ENCODE measurements around the gene ADAM17.

ADAM17 gene

DNA sequence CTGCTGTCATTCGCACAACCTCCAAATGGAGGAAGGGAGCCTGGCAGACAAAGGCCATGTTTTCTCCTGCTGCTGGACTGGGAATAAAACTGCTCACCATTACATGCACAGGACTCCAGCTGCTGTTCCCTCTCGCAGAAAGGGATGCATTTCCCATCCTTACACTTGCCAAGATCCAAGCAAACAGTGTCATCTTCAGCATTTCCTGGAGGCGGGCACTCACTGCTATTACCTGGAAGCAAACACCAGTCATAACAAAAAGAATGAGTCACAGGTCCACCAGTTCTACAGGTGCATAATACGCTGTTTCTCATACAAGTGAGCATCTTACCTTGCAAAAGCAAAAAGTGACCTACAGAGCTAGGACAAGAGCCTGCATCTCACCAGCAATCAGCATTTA is 58.6 kb downstream of the ADAM17 start:
- Histone ChIP-seq H3K4me1 (ENCODE audit: control insufficient read depth in 1 of 2, insufficient read depth in 2 of 2, low read length in 2 of 2) (no peaks in the 10 kb centered on the region), H3K27ac (ENCODE audit: low read depth, low read length) (no peak overlapping the region), H3K36me3 (ENCODE audit: control insufficient read depth in 1 of 2, insufficient read depth in 2 of 2, low read length in 2 of 2) (peaks cover 48 to 74% of the 10 kb centered on the region in 2 donors), H3K27me3 (ENCODE audit: control insufficient read depth in 1 of 2, insufficient read depth in 2 of 2, low read length in 2 of 2) (no peaks in the 10 kb centered on the region), H3K9ac (ENCODE audit: low read depth in 1 of 2, low read length in 2 of 2) (no peak overlapping the region), H3K4me3 (ENCODE audit: low read depth in 1 of 2, low read length in 2 of 2) (no peak overlapping the region), H3K9me3 (ENCODE audit: control insufficient read depth in 1 of 2, low read length in 2 of 2) (no peaks in the 10 kb centered on the region)

DNA sequence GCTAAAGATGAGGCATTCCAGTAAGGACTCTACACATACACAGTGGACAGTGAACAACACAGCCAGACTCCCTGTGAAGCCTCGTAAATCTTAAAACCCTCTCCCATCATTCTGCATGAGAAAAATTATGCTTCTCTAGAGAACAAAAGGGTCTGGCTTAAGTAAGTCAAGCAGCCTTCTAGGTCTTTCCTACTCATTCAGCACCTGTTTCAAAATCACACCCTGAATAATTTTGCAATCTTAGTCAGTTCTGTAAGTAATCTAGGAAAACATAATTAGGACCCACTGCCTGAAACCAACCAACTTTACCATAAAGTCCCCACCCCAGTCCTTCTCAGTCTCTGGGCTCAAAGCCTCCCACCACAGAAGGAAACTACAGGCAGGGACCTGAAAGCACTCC is 61.5 kb downstream of the ADAM17 start:
- Histone ChIP-seq H3K27me3 (ENCODE audit: control insufficient read depth in 1 of 2, insufficient read depth in 2 of 2, low read length in 2 of 2) (no peaks in the 10 kb centered on the region), H3K9ac (ENCODE audit: low read depth in 1 of 2, low read length in 2 of 2) (no peak overlapping the region), H3K27ac (ENCODE audit: low read depth, low read length) (no peak overlapping the region), H3K4me3 (ENCODE audit: low read depth in 1 of 2, low read length in 2 of 2) (no peak overlapping the region), H3K4me1 (ENCODE audit: control insufficient read depth in 1 of 2, insufficient read depth in 2 of 2, low read length in 2 of 2) (no peaks in the 10 kb centered on the region), H3K36me3 (ENCODE audit: control insufficient read depth in 1 of 2, insufficient read depth in 2 of 2, low read length in 2 of 2) (peaks cover 61 to 86% of the 10 kb centered on the region in 2 donors), H3K9me3 (ENCODE audit: control insufficient read depth in 1 of 2, low read length in 2 of 2) (no peaks in the 10 kb centered on the region)

- H3K9me3 ChIP-seq (ENCODE audit: control insufficient read depth in 1 of 2, low read length in 2 of 2) = no peaks in the 10 kb centered on the region
- no peaks in the 10 kb centered on the region for H3K27me3 ChIP-seq (ENCODE audit: control insufficient read depth in 1 of 2, insufficient read depth in 2 of 2, low read length in 2 of 2)
- H3K36me3 ChIP-seq (ENCODE audit: control insufficient read depth in 1 of 2, insufficient read depth in 2 of 2, low read length in 2 of 2) = peaks cover 59 to 87% of the 10 kb centered on the region in 2 donors
- no peak overlapping the region for H3K4me3 ChIP-seq (ENCODE audit: low read depth in 1 of 2, low read length in 2 of 2)
- H3K27ac ChIP-seq (ENCODE audit: low read depth, low read length) = no peak overlapping the region
- H3K4me1 ChIP-seq (ENCODE audit: control insufficient read depth in 1 of 2, insufficient read depth in 2 of 2, low read length in 2 of 2) = no peaks in the 10 kb centered on the region
- H3K9ac ChIP-seq (ENCODE audit: low read depth in 1 of 2, low read length in 2 of 2) = no peak overlapping the region
These were observed 62.2 kb downstream of the ADAM17 start for GRCh38 chr2:9493478-9493877.

DNA sequence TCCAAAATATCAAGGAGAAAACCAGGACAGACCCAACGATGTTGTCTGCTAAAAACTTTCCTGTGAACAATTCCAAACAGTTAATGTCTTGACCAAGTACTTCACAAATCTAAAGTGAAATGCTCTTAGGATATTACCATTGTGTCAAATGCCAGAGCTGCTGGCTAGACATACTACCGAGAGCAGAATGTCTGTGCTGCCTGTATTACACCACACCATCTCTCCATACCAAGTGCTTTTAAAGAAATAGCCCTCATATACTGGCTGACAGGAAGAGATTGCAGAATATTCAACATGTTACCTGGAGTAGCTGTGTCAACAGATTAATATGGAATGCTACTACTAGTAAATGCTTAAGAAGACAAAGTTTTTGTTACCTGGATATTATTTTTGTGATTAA is 62.7 kb downstream of the ADAM17 start:
- H3K36me3 ChIP-seq (ENCODE audit: control insufficient read depth in 1 of 2, insufficient read depth in 2 of 2, low read length in 2 of 2) = peaks cover 58 to 88% of the 10 kb centered on the region in 2 donors
- H3K9me3 ChIP-seq (ENCODE audit: control insufficient read depth in 1 of 2, low read length in 2 of 2) = no peaks in the 10 kb centered on the region
- no peak overlapping the region for H3K4me3 ChIP-seq (ENCODE audit: low read depth in 1 of 2, low read length in 2 of 2)
- H3K27ac ChIP-seq (ENCODE audit: low read depth, low read length) = no peak overlapping the region
- H3K9ac ChIP-seq (ENCODE audit: low read depth in 1 of 2, low read length in 2 of 2) = no peak overlapping the region
- no peaks in the 10 kb centered on the region for H3K27me3 ChIP-seq (ENCODE audit: control insufficient read depth in 1 of 2, insufficient read depth in 2 of 2, low read length in 2 of 2)
- H3K4me1 ChIP-seq (ENCODE audit: control insufficient read depth in 1 of 2, insufficient read depth in 2 of 2, low read length in 2 of 2) = no peaks in the 10 kb centered on the region

DNA sequence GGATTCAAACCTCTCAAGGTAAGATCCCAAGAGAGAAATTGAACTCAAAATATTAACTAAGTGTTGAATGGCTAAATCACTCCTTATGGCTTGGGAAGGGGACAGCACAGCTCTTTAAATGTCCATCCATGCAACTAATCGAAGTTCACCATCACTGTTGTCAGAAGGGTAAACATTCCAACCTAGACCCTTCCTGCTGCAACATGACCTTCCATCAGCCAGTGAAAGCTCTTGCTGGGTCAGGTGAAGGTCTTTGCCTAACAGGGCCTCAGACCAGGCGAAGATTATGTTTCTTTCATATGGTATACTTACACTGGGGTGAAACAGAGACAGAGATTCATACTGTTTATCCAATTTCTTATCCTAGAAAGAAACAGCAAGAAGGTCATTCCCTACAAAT is 64.8 kb downstream of the ADAM17 start:
- Histone ChIP-seq H3K9ac (ENCODE audit: low read depth in 1 of 2, low read length in 2 of 2) (no peak overlapping the region), H3K27ac (ENCODE audit: low read depth, low read length) (no peak overlapping the region), H3K4me3 (ENCODE audit: low read depth in 1 of 2, low read length in 2 of 2) (no peak overlapping the region), H3K4me1 (ENCODE audit: control insufficient read depth in 1 of 2, insufficient read depth in 2 of 2, low read length in 2 of 2) (no peaks in the 10 kb centered on the region), H3K27me3 (ENCODE audit: control insufficient read depth in 1 of 2, insufficient read depth in 2 of 2, low read length in 2 of 2) (no peaks in the 10 kb centered on the region), H3K9me3 (ENCODE audit: control insufficient read depth in 1 of 2, low read length in 2 of 2) (no peaks in the 10 kb centered on the region), H3K36me3 (ENCODE audit: control insufficient read depth in 1 of 2, insufficient read depth in 2 of 2, low read length in 2 of 2) (peaks cover 53 to 92% of the 10 kb centered on the region in 2 donors)

GRCh38 chr2:9488583-9489547 is 66.8 kb downstream of the ADAM17 start:
- H3K4me3 ChIP-seq (ENCODE audit: low read depth in 1 of 2, low read length in 2 of 2) = no peak overlapping the region
- H3K9me3 ChIP-seq (ENCODE audit: control insufficient read depth in 1 of 2, low read length in 2 of 2) = no peaks in the 10 kb centered on the region
- H3K27me3 ChIP-seq (ENCODE audit: control insufficient read depth in 1 of 2, insufficient read depth in 2 of 2, low read length in 2 of 2) = no peaks in the 10 kb centered on the region
- peaks cover 57 to 97% of the 10 kb centered on the region in 2 donors for H3K36me3 ChIP-seq (ENCODE audit: control insufficient read depth in 1 of 2, insufficient read depth in 2 of 2, low read length in 2 of 2)
- no peak overlapping the region for H3K27ac ChIP-seq (ENCODE audit: low read depth, low read length)
- no peak overlapping the region for H3K9ac ChIP-seq (ENCODE audit: low read depth in 1 of 2, low read length in 2 of 2)
- H3K4me1 ChIP-seq (ENCODE audit: control insufficient read depth in 1 of 2, insufficient read depth in 2 of 2, low read length in 2 of 2) = no peaks in the 10 kb centered on the region

DNA sequence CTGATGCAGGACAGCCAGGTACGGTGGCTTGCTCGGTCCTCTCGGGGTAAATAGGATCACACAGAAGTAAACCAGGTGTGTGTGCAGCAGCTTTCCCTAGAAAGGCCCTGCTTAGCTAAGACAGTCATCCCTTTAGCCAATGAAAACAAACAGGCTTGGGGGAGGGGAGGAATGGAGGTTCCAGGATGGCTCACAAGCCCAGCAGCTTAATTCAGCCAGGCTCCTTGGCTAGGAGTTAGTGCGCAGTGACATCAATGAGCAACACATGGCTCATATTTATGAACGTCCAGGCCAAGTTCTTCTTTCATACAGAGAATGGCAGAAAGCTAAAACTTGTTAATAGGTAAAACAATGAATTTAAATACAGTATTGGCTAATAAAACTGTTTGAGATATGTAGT is 71.1 kb downstream of the ADAM17 start:
- Histone ChIP-seq H3K9me3 (ENCODE audit: control insufficient read depth in 1 of 2, low read length in 2 of 2) (no peaks in the 10 kb centered on the region), H3K9ac (ENCODE audit: low read depth in 1 of 2, low read length in 2 of 2) (no peak overlapping the region), H3K4me1 (ENCODE audit: control insufficient read depth in 1 of 2, insufficient read depth in 2 of 2, low read length in 2 of 2) (no peaks in the 10 kb centered on the region), H3K36me3 (ENCODE audit: control insufficient read depth in 1 of 2, insufficient read depth in 2 of 2, low read length in 2 of 2) (peaks cover 40 to 90% of the 10 kb centered on the region in 2 donors), H3K4me3 (ENCODE audit: low read depth in 1 of 2, low read length in 2 of 2) (no peak overlapping the region), H3K27me3 (ENCODE audit: control insufficient read depth in 1 of 2, insufficient read depth in 2 of 2, low read length in 2 of 2) (no peaks in the 10 kb centered on the region), H3K27ac (ENCODE audit: low read depth, low read length) (no peak overlapping the region)

GRCh38 chr2:9483107-9483506 is 72.5 kb downstream of the ADAM17 start:
- no peaks in the 10 kb centered on the region for H3K9me3 ChIP-seq (ENCODE audit: control insufficient read depth in 1 of 2, low read length in 2 of 2)
- no peaks in the 10 kb centered on the region for H3K27me3 ChIP-seq (ENCODE audit: control insufficient read depth in 1 of 2, insufficient read depth in 2 of 2, low read length in 2 of 2)
- H3K4me3 ChIP-seq (ENCODE audit: low read depth in 1 of 2, low read length in 2 of 2) = no peak overlapping the region
- H3K9ac ChIP-seq (ENCODE audit: low read depth in 1 of 2, low read length in 2 of 2) = no peak overlapping the region
- H3K27ac ChIP-seq (ENCODE audit: low read depth, low read length) = no peak overlapping the region
- H3K36me3 ChIP-seq (ENCODE audit: control insufficient read depth in 1 of 2, insufficient read depth in 2 of 2, low read length in 2 of 2) = peaks cover 45 to 86% of the 10 kb centered on the region in 2 donors
- no peaks in the 10 kb centered on the region for H3K4me1 ChIP-seq (ENCODE audit: control insufficient read depth in 1 of 2, insufficient read depth in 2 of 2, low read length in 2 of 2)

DNA sequence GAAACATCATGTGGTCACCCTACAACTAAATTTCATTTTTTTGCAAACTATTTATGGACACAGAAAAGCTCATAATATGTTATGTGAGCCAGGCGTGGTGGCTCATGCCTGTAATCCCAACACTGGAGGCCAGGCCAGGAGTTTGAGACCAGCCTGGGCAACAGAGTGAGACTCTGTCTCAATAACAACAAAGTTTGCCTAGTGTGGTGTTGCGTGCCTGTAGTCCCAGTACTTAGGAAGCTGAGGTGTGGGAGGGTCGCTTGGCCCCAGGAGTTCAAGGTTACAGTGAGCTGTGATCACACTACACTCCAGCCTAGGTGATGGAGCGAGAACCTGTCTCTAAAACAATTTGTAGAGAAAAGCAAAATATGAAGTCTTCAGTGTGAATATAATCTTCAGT is 75.5 kb downstream of the ADAM17 start:
- Histone ChIP-seq H3K27me3 (ENCODE audit: control insufficient read depth in 1 of 2, insufficient read depth in 2 of 2, low read length in 2 of 2) (no peaks in the 10 kb centered on the region), H3K4me1 (ENCODE audit: control insufficient read depth in 1 of 2, insufficient read depth in 2 of 2, low read length in 2 of 2) (peaks cover 8 to 13% of the 10 kb centered on the region in 2 donors), H3K4me3 (ENCODE audit: low read depth in 1 of 2, low read length in 2 of 2) (no peak overlapping the region), H3K9me3 (ENCODE audit: control insufficient read depth in 1 of 2, low read length in 2 of 2) (no peaks in the 10 kb centered on the region), H3K9ac (ENCODE audit: low read depth in 1 of 2, low read length in 2 of 2) (no peak overlapping the region), H3K36me3 (ENCODE audit: control insufficient read depth in 1 of 2, insufficient read depth in 2 of 2, low read length in 2 of 2) (peaks cover 37 to 63% of the 10 kb centered on the region in 2 donors), H3K27ac (ENCODE audit: low read depth, low read length) (no peak overlapping the region)

- Histone ChIP-seq H3K9me3 (ENCODE audit: control insufficient read depth in 1 of 2, low read length in 2 of 2) (no peaks in the 10 kb centered on the region), H3K4me3 (ENCODE audit: low read depth in 1 of 2, low read length in 2 of 2) (no peak overlapping the region), H3K36me3 (ENCODE audit: control insufficient read depth in 1 of 2, insufficient read depth in 2 of 2, low read length in 2 of 2) (peaks cover 21 to 46% of the 10 kb centered on the region in 2 donors), H3K9ac (ENCODE audit: low read depth in 1 of 2, low read length in 2 of 2) (no peak overlapping the region), H3K27me3 (ENCODE audit: control insufficient read depth in 1 of 2, insufficient read depth in 2 of 2, low read length in 2 of 2) (no peaks in the 10 kb centered on the region), H3K27ac (ENCODE audit: low read depth, low read length) (no peak overlapping the region), H3K4me1 (ENCODE audit: control insufficient read depth in 1 of 2, insufficient read depth in 2 of 2, low read length in 2 of 2) (peaks cover 8 to 22% of the 10 kb centered on the region in 2 donors)
These were observed 77.1 kb downstream of the ADAM17 start for GRCh38 chr2:9478526-9478925.

Measured in duodenal mucosa (tissue), 2 donors.